H9 (cell line): ENCODE data around the gene SSTR3. TPM values are rescaled to one million over a fixed set of nuclear protein-coding genes. Genes with fewer than 3 reads are reported as not detected.

Experiments used
- DNase-seq: peaks from one replicate; pipeline ENCODE4 v3.0.0-alpha.2; 2017
- H2AFZ ChIP-seq: one replicate; pipeline ENCODE4 v1.6.1; 2013; ENCODE audit warnings: mild to moderate bottlenecking, low read length, control low read depth, moderate library complexity
- H2AK5ac ChIP-seq: 2 replicates; pipeline ENCODE4 v1.6.1; 2013; ENCODE audit warnings: low read length, control low read depth, mixed read lengths; ENCODE audit not compliant: insufficient read length
- H2BK120ac ChIP-seq: one replicate; pipeline ENCODE4 v1.6.1; 2013; ENCODE audit warnings: low read depth, mild to moderate bottlenecking, low read length, control low read depth, inconsistent platforms; ENCODE audit not compliant: poor library complexity, severe bottlenecking
- H2BK12ac ChIP-seq: 2 replicates; pipeline ENCODE4 v1.6.1; 2013; ENCODE audit warnings: low read length, control low read depth, mixed read lengths, low read depth; ENCODE audit not compliant: insufficient read length
- H2BK15ac ChIP-seq: 2 replicates; pipeline ENCODE4 v1.6.1; 2013; ENCODE audit warnings: low read depth, low read length, control low read depth
- H2BK20ac ChIP-seq: one replicate; pipeline ENCODE4 v1.6.1; 2013; ENCODE audit warnings: low read depth, mild to moderate bottlenecking, low read length, control low read depth, inconsistent platforms; ENCODE audit not compliant: poor library complexity, severe bottlenecking
- H2BK5ac ChIP-seq: 2 replicates; pipeline ENCODE4 v1.6.1; 2013; ENCODE audit warnings: low read length, control low read depth, mixed read lengths; ENCODE audit not compliant: insufficient read length
- H3K14ac ChIP-seq: 2 replicates; pipeline ENCODE4 v1.6.1; 2013; ENCODE audit warnings: low read length, control low read depth; ENCODE audit not compliant: insufficient read depth
- H3K18ac ChIP-seq: 2 replicates; pipeline ENCODE4 v1.6.1; 2013; ENCODE audit warnings: low read depth, mild to moderate bottlenecking, mixed read lengths, low read length, control low read depth; ENCODE audit not compliant: insufficient read length
- H3K23ac ChIP-seq: 2 replicates; pipeline ENCODE4 v1.6.1; 2013; ENCODE audit warnings: low read length, control low read depth, mixed read lengths, low read depth; ENCODE audit not compliant: insufficient read length
- H3K23me2 ChIP-seq: 2 replicates; pipeline ENCODE4 v1.6.1; 2013; ENCODE audit warnings: low read depth, mild to moderate bottlenecking, mixed read lengths, low read length, control low read depth; ENCODE audit not compliant: insufficient read length, poor library complexity, severe bottlenecking
- H3K27ac ChIP-seq: 2 replicates; pipeline ENCODE4 v1.5.1; 2013; ENCODE audit warnings: low read length, control low read depth, mixed read lengths, low read depth; ENCODE audit not compliant: insufficient read length
- H3K27me3 ChIP-seq: 2 replicates; pipeline ENCODE4 v1.6.1; 2013; ENCODE audit warnings: low read length, control low read depth, inconsistent platforms; ENCODE audit not compliant: insufficient read depth
- H3K4ac ChIP-seq: 2 replicates; pipeline ENCODE4 v1.6.1; 2013; ENCODE audit warnings: low read depth, mild to moderate bottlenecking, control low read depth, inconsistent platforms, low read length, moderate library complexity
- H3K4me1 ChIP-seq: 2 replicates; pipeline ENCODE4 v1.6.1; 2013; ENCODE audit warnings: low read length, control low read depth, inconsistent platforms; ENCODE audit not compliant: insufficient read depth
- H3K4me2 ChIP-seq: 2 replicates; pipeline ENCODE4 v1.6.1; 2013; ENCODE audit warnings: low read length, control low read depth, mixed read lengths; ENCODE audit not compliant: insufficient read length, insufficient read depth
- H3K56ac ChIP-seq: 2 replicates; pipeline ENCODE4 v1.6.1; 2013; ENCODE audit warnings: low read depth, mild to moderate bottlenecking, mixed read lengths, low read length, control low read depth; ENCODE audit not compliant: insufficient read length
- H3K79me1 ChIP-seq: 2 replicates; pipeline ENCODE4 v1.6.1; 2013; ENCODE audit warnings: low read depth, mild to moderate bottlenecking, moderate library complexity, low read length, control low read depth, inconsistent platforms; ENCODE audit not compliant: insufficient read depth, poor library complexity, severe bottlenecking
- H3K79me2 ChIP-seq: 2 replicates; pipeline ENCODE4 v1.6.1; 2013; ENCODE audit warnings: low read length, control low read depth, inconsistent platforms; ENCODE audit not compliant: insufficient read depth
- H3K9ac ChIP-seq: 2 replicates; pipeline ENCODE4 v1.6.1; 2013; ENCODE audit warnings: low read length, control low read depth, mixed read lengths; ENCODE audit not compliant: insufficient read length; ENCODE audit errors: extremely low read depth
- H3K9me3 ChIP-seq: one replicate; pipeline ENCODE4 v1.6.1; 2013; ENCODE audit warnings: low read depth, low read length, inconsistent platforms; ENCODE audit not compliant: control insufficient read depth
- H3T11ph ChIP-seq: one replicate; pipeline ENCODE4 v1.6.1; 2013; ENCODE audit warnings: mild to moderate bottlenecking, low read length, control low read depth, inconsistent platforms
- H4K20me1 ChIP-seq: one replicate; pipeline ENCODE4 v1.6.1; 2013; ENCODE audit not compliant: control insufficient read depth, insufficient read length, insufficient read depth
- H4K5ac ChIP-seq: 2 replicates; pipeline ENCODE4 v1.6.1; 2013; ENCODE audit warnings: low read depth, mild to moderate bottlenecking, mixed read lengths, low read length, control low read depth; ENCODE audit not compliant: insufficient read length
- H4K8ac ChIP-seq: replicated peaks from 2 replicates; pipeline ENCODE4 v1.6.1; 2013; ENCODE audit warnings: low read length, control low read depth, mixed read lengths, low read depth; ENCODE audit not compliant: insufficient read length
- H4K91ac ChIP-seq: 2 replicates; pipeline ENCODE4 v1.6.1; 2013; ENCODE audit warnings: low read depth, mild to moderate bottlenecking, moderate library complexity, mixed read lengths, low read length, control low read depth; ENCODE audit not compliant: insufficient read length
- H3K27ac Mint-ChIP-seq, 3 experiments: 2 replicates in 2 of 3; 3 replicates in 1 of 3; pipeline ENCODE4 v1.8.0; 2020 to 2021; ENCODE audit warnings: mixed read lengths in 3 of 3, mild to moderate bottlenecking in 1 of 3, moderate library complexity in 1 of 3
- H3K27me3 Mint-ChIP-seq: 2 replicates; pipeline ENCODE4 v1.8.0; 2021; ENCODE audit warnings: low read depth, mild to moderate bottlenecking, moderate library complexity, mixed read lengths
- H3K36me3 Mint-ChIP-seq, 3 experiments: 2 replicates in 2 of 3; 3 replicates in 1 of 3; pipeline ENCODE4 v1.8.0; 2020 to 2021; ENCODE audit warnings: low read depth in 3 of 3, mixed read lengths in 3 of 3; ENCODE audit not compliant: insufficient read depth in 1 of 3
- H3K4me1 Mint-ChIP-seq, 2 experiments: 2 replicates each; pipeline ENCODE4 v1.8.0; 2020; ENCODE audit warnings: mixed read lengths in 2 of 2
- H3K4me3 Mint-ChIP-seq, 2 experiments: 2 replicates in 1 of 2; 3 replicates in 1 of 2; pipeline ENCODE4 v1.8.0; 2020 to 2021; ENCODE audit warnings: mild to moderate bottlenecking in 2 of 2, mixed read lengths in 2 of 2, moderate library complexity in 1 of 2
- H3K9me3 Mint-ChIP-seq, 2 experiments: 2 replicates in 1 of 2; 3 replicates in 1 of 2; pipeline ENCODE4 v1.8.0; 2020; ENCODE audit warnings: mild to moderate bottlenecking in 2 of 2, mixed read lengths in 2 of 2, moderate library complexity in 1 of 2
- CTCF ChIP-seq: fragments of 200-600 bp; sonication (generic); conservative IDR thresholded peaks from 3 replicates; pipeline ENCODE4 v1.8.0; 2021; ENCODE audit warnings: antibody characterized with exemption, mild to moderate bottlenecking
- WGBS: extraction: QIAGEN DNeasy Blood & Tissue Kit; methylation state at CpG from one replicate; pipeline ENCODE4 v1.1.7; 2013; ENCODE audit warnings: missing lambda C conversion rate, low lambda C conversion rate, mixed read lengths; ENCODE audit not compliant: insufficient read length; ENCODE audit errors: extremely low coverage; 5-methylcytosine and 5-hydroxymethylcytosine counted together
- total RNA-seq: library from RNA; stranded (reverse); gene quantifications from 2 replicates; pipeline ENCODE4 v1.2.1, GENCODE V29; 2021

Gene SSTR3
- total RNA-seq, 1 experiment from 2014 or later, result 0.68 TPM

- H3K27ac Mint-ChIP-seq, result no peak overlapping the region
- no peak overlapping the region for H4K91ac ChIP-seq
- H3K4me3 Mint-ChIP-seq, result no peak overlapping the region
- no peak overlapping the region for H3K4ac ChIP-seq
- H3K23me2 ChIP-seq, result peaks cover 9% of the 10 kb centered on the region
- H3K9ac ChIP-seq, result no peak overlapping the region
- no peak overlapping the region for H2AK5ac ChIP-seq
- no peak overlapping the region for H3K23ac ChIP-seq
- no peak overlapping the region for H2AFZ ChIP-seq
- H3K27me3 Mint-ChIP-seq, result no peaks in the 10 kb centered on the region; the same call in 1 of the 2 replicates
- H4K8ac ChIP-seq, result no peak overlapping the region
- no peak overlapping the region for H3K18ac ChIP-seq
- no peak overlapping the region for H2BK120ac ChIP-seq
- no peak overlapping the region for H2BK12ac ChIP-seq
- peaks cover 5% of the 10 kb centered on the region for H3K4me1 ChIP-seq
- no peak overlapping the region for H2BK5ac ChIP-seq
- H3K9me3 Mint-ChIP-seq, result peaks cover 16 to 25% of the 10 kb centered on the region in 2 experiments
- H3T11ph ChIP-seq, result no peak overlapping the region
- H3K14ac ChIP-seq, result no peak overlapping the region
- H3K36me3 Mint-ChIP-seq, result peaks cover 17 to 29% (median 19%) of the 10 kb centered on the region in 3 experiments
- no peak overlapping the region for H3K27ac ChIP-seq
- no peak for DNase-seq
- no peak for TF ChIP-seq CTCF
- no peak overlapping the region for H3K56ac ChIP-seq
- H3K79me2 ChIP-seq, result no peaks in the 10 kb centered on the region
- no peaks in the 10 kb centered on the region for H4K20me1 ChIP-seq
- no peak overlapping the region for H4K5ac ChIP-seq
- H3K4me1 Mint-ChIP-seq, result peaks cover 29 to 36% of the 10 kb centered on the region in 2 experiments
- H3K9me3 ChIP-seq, result peaks cover 5% of the 10 kb centered on the region
- H3K27me3 ChIP-seq, result no peaks in the 10 kb centered on the region
- H2BK20ac ChIP-seq, result no peak overlapping the region
- H3K79me1 ChIP-seq, result no peaks in the 10 kb centered on the region
- H2BK15ac ChIP-seq, result no peak overlapping the region
- no CpG with 5 or more reads among the region's 4 CpGs for WGBS
- H3K4me2 ChIP-seq, result no peak overlapping the region
Measured at GRCh38 chr22:37190262-37190780, 22.0 kb downstream of the SSTR3 start.
